HG03064 (cell line): ENCODE results near the gene EIF1AX.
"Not testable (repeated sequence)": the region's sequence is repeated elsewhere in the genome, so short reads cannot be mapped to it uniquely, and the experiment has no call there.

Experiments used
- ATAC-seq: cut with Tn5 transposase; IDR thresholded peaks from one replicate; pipeline ENCODE4 v1.9.1; 2021; ENCODE audit warnings: low read depth; ENCODE audit not compliant: unreplicated experiment

Gene EIF1AX

GRCh38 chrX:20141281-20142220 is at the start of gene EIF1AX:
Gene EIF1AX, minus strand, starts transcription at chrX:20141838. Its CDS starts 198 bp downstream, at chrX:20141640.
- peak; percentile 99 for ATAC-seq

- no peak for ATAC-seq
Measured at GRCh38 chrX:20189171-20189570, 47.5 kb upstream of the EIF1AX start.

GRCh38 chrX:20181598-20182329 is 40.1 kb upstream of the EIF1AX start:
- ATAC-seq = no peak

- no peak for ATAC-seq
Measured at GRCh38 chrX:20177093-20177492, 35.5 kb upstream of the EIF1AX start.

- no peak for ATAC-seq
Measured at GRCh38 chrX:20173856-20174255, 32.2 kb upstream of the EIF1AX start.

GRCh38 chrX:20173313-20173712 is 31.7 kb upstream of the EIF1AX start:
- ATAC-seq = no peak

GRCh38 chrX:20171887-20172286 is 30.2 kb upstream of the EIF1AX start:
- no peak for ATAC-seq

- not testable (repeated sequence) for ATAC-seq
Measured at GRCh38 chrX:20162516-20162915, 20.9 kb upstream of the EIF1AX start.

- ATAC-seq = no peak
Measured at GRCh38 chrX:20159797-20160385, 18.3 kb upstream of the EIF1AX start.

- no peak for ATAC-seq
Measured at GRCh38 chrX:20151689-20152088, 10.1 kb upstream of the EIF1AX start.

- no peak for ATAC-seq
Measured at GRCh38 chrX:20149326-20149725, 7.7 kb upstream of the EIF1AX start.

- ATAC-seq = no peak
Measured at GRCh38 chrX:20147561-20147960, 5.9 kb upstream of the EIF1AX start.

- no peak for ATAC-seq
Measured at GRCh38 chrX:20144491-20144890, 2.9 kb upstream of the EIF1AX start.

- no peak for ATAC-seq
Measured at GRCh38 chrX:20143561-20143960, 1.9 kb upstream of the EIF1AX start.

- no peak for ATAC-seq
Measured at GRCh38 chrX:20143111-20143510, 1.5 kb upstream of the EIF1AX start.

GRCh38 chrX:20140420-20140819 is 1.2 kb downstream of the EIF1AX start:
- no peak for ATAC-seq

GRCh38 chrX:20139966-20140365 is 1.7 kb downstream of the EIF1AX start:
- ATAC-seq = no peak

GRCh38 chrX:20135944-20136343 is 5.7 kb downstream of the EIF1AX start:
- no peak for ATAC-seq

GRCh38 chrX:20132666-20133065 is 9.0 kb downstream of the EIF1AX start:
- no peak for ATAC-seq

- ATAC-seq = no peak
Measured at GRCh38 chrX:20130357-20130756, 11.3 kb downstream of the EIF1AX start.

- ATAC-seq = no peak
Measured at GRCh38 chrX:20129547-20129946, 12.1 kb downstream of the EIF1AX start.
